GM12872 (cell line): ENCODE measurements around the gene FASTKD2.

ENCODE experiments used
- CTCF ChIP-seq: IDR thresholded peaks from 3 replicates; pipeline ENCODE4 v1.5.1; 2011; ENCODE audit warnings: low read depth, mild to moderate bottlenecking, low read length, moderate library complexity; ENCODE audit not compliant: insufficient read depth

The FASTKD2 gene

GRCh38 chr2:206733341-206733740 is 32.1 kb upstream of the FASTKD2 start:
- no peak for TF ChIP-seq CTCF

GRCh38 chr2:206736935-206737334 is 28.5 kb upstream of the FASTKD2 start:
- no peak for TF ChIP-seq CTCF

- TF ChIP-seq CTCF: no peak
These were observed 26.1 kb upstream of the FASTKD2 start for GRCh38 chr2:206739271-206739670.

GRCh38 chr2:206740800-206741199 is 24.6 kb upstream of the FASTKD2 start:
- no peak for TF ChIP-seq CTCF

GRCh38 chr2:206756816-206757215 is 8.6 kb upstream of the FASTKD2 start:
- no peak for TF ChIP-seq CTCF

GRCh38 chr2:206764673-206765241 is 649 bp upstream of the FASTKD2 start:
- no peak for TF ChIP-seq CTCF

- TF ChIP-seq CTCF: no peak
These were observed 888 bp downstream of the FASTKD2 start for GRCh38 chr2:206766057-206766930.
